IMR-90 (cell line): Measurements from ENCODE around the gene RGL1. TPM values are rescaled to one million over a fixed set of nuclear protein-coding genes. Genes with fewer than 3 reads are reported as not detected.

Experiments used
- ATAC-seq: fragments of 200-7000 bp; cut with Tn5 transposase; 2 replicates; pipeline ENCODE4 v1.9.1; 2020; ENCODE audit warnings: low read depth, mild to moderate bottlenecking, moderate library complexity
- BruUV-seq: library from RNA; stranded (reverse); fragments of 400-500 nt; replicated peaks from 2 replicates; lab custom pipeline; 2021; lab: Mats Ljungman, UMichigan
- CTCF ChIA-PET: fragments of 300-600 bp; formaldehyde crosslinking; extraction: SDS; loops from one replicate; lab custom pipeline; 2021; ENCODE audit warnings: antibody characterized with exemption; lab: Yijun Ruan, JAX
- POLR2A ChIA-PET: fragments of 300-600 bp; sonication (Branson Sonifier 250); formaldehyde crosslinking; loops from one replicate; lab custom pipeline; 2022; ENCODE audit warnings: antibody characterized with exemption; ENCODE audit not compliant: unreplicated experiment; lab: Charles Lee
- DNase-seq: peaks from one replicate; pipeline ENCODE4 v3.0.0; 2013
- H2AFZ ChIP-seq: replicated peaks from 2 replicates; pipeline ENCODE3; 2013; ENCODE audit warnings: low read length, mild to moderate bottlenecking; ENCODE audit not compliant: poor library complexity
- H2AK5ac ChIP-seq: 2 replicates; pipeline ENCODE4 v1.6.1; 2013; ENCODE audit warnings: low read depth, low read length, inconsistent platforms
- H2AK9ac ChIP-seq: replicated peaks from 2 replicates; pipeline ENCODE3; 2013; ENCODE audit warnings: mild to moderate bottlenecking, low read depth, low read length, moderate library complexity; ENCODE audit not compliant: poor library complexity
- H2BK120ac ChIP-seq: 2 replicates; pipeline ENCODE4 v1.6.1; 2013; ENCODE audit warnings: low read depth, low read length, inconsistent platforms
- H2BK15ac ChIP-seq: 3 replicates; pipeline ENCODE4 v1.6.1; 2013; ENCODE audit warnings: low read depth, low read length, inconsistent platforms
- H2BK20ac ChIP-seq: 2 replicates; pipeline ENCODE4 v1.6.1; 2013; ENCODE audit warnings: low read depth, mild to moderate bottlenecking, inconsistent platforms, low read length, moderate library complexity
- H2BK5ac ChIP-seq: 2 replicates; pipeline ENCODE4 v1.6.1; 2013; ENCODE audit warnings: mild to moderate bottlenecking, low read depth, low read length, inconsistent platforms; ENCODE audit not compliant: poor library complexity, severe bottlenecking
- H3K14ac ChIP-seq: replicated peaks from 2 replicates; pipeline ENCODE4 v1.6.1; 2013; ENCODE audit warnings: low read depth, low read length, inconsistent platforms
- H3K18ac ChIP-seq: 2 replicates; pipeline ENCODE4 v1.6.1; 2013; ENCODE audit warnings: low read depth, low read length, control low read depth
- H3K23ac ChIP-seq: 2 replicates; pipeline ENCODE4 v1.6.1; 2013; ENCODE audit warnings: low read depth, low read length, inconsistent platforms
- H3K27ac ChIP-seq: 2 replicates; pipeline ENCODE4 v1.5.1; 2013; ENCODE audit warnings: mild to moderate bottlenecking, control low read depth, low read length; ENCODE audit not compliant: insufficient read depth
- H3K27me3 ChIP-seq: 2 replicates; pipeline ENCODE4 v1.6.1; 2013; ENCODE audit warnings: low read length; ENCODE audit not compliant: control insufficient read depth, insufficient read depth
- H3K36me3 ChIP-seq: 2 replicates; pipeline ENCODE4 v1.6.1; 2013; ENCODE audit warnings: low read length, mixed read lengths; ENCODE audit not compliant: control insufficient read depth, insufficient read depth
- H3K4ac ChIP-seq: 2 replicates; pipeline ENCODE4 v1.6.1; 2013; ENCODE audit warnings: low read depth, low read length, inconsistent platforms
- H3K4me1 ChIP-seq: 2 replicates; pipeline ENCODE4 v1.6.1; 2013; ENCODE audit warnings: low read length, mixed read lengths; ENCODE audit not compliant: control insufficient read depth, insufficient read depth
- H3K4me2 ChIP-seq: 2 replicates; pipeline ENCODE4 v1.6.1; 2013; ENCODE audit warnings: low read depth, mild to moderate bottlenecking, control low read depth, low read length, moderate library complexity
- H3K4me3 ChIP-seq: 2 replicates; pipeline ENCODE4 v1.5.1; 2013; ENCODE audit warnings: low read depth, mild to moderate bottlenecking, control low read depth, low read length, moderate library complexity; ENCODE audit not compliant: insufficient read depth
- H3K56ac ChIP-seq: 2 replicates; pipeline ENCODE4 v1.6.1; 2013; ENCODE audit warnings: low read length, inconsistent platforms; ENCODE audit not compliant: insufficient read depth; ENCODE audit errors: extremely low read depth
- H3K79me1 ChIP-seq, 2 experiments: 2 replicates each; pipeline ENCODE4 v1.6.1; 2013; ENCODE audit warnings: low read length in 2 of 2, inconsistent platforms in 1 of 2, low read depth in 1 of 2
- H3K9ac ChIP-seq: 2 replicates; pipeline ENCODE4 v1.6.1; 2013; ENCODE audit warnings: low read depth, low read length, control low read depth
- H3K9me1 ChIP-seq: 2 replicates; pipeline ENCODE4 v1.6.1; 2013; ENCODE audit warnings: low read length, inconsistent platforms; ENCODE audit not compliant: insufficient read depth
- H3K9me3 ChIP-seq: 2 replicates; pipeline ENCODE4 v1.6.1; 2013; ENCODE audit warnings: low read length; ENCODE audit not compliant: control insufficient read depth, insufficient read depth
- H4K20me1 ChIP-seq: 2 replicates; pipeline ENCODE4 v1.6.1; 2013; ENCODE audit warnings: low read length, inconsistent platforms; ENCODE audit not compliant: insufficient read depth
- H4K5ac ChIP-seq: 2 replicates; pipeline ENCODE4 v1.6.1; 2013; ENCODE audit warnings: mild to moderate bottlenecking, low read depth, low read length, control low read depth
- H4K8ac ChIP-seq, 2 experiments: 2 replicates each; pipeline ENCODE4 v1.6.1; 2013; ENCODE audit warnings: low read depth in 2 of 2, low read length in 2 of 2, control low read depth in 1 of 2, inconsistent platforms in 1 of 2
- H4K91ac ChIP-seq: 2 replicates; pipeline ENCODE4 v1.6.1; 2013; ENCODE audit warnings: low read depth, low read length, inconsistent platforms; ENCODE audit not compliant: insufficient read depth
- CHD1 ChIP-seq: IDR thresholded peaks from 2 replicates; pipeline ENCODE4 v1.6.1; 2012; ENCODE audit warnings: low read depth, low read length, improper control_type of control experiment
- RAD21 ChIP-seq: IDR thresholded peaks from 2 replicates; pipeline ENCODE4 v1.6.1; 2012; ENCODE audit warnings: low read length, improper control_type of control experiment
- WGBS, 2 experiments: methylation state at CpG; one replicate each; pipeline versions ENCODE4 v1.1.5 to v1.1.7; 2013; ENCODE audit warnings: missing lambda C conversion rate in 2 of 2; ENCODE audit not compliant: insufficient read length in 1 of 2; ENCODE audit errors: extremely low coverage in 2 of 2; 5-methylcytosine and 5-hydroxymethylcytosine counted together
- dilution Hi-C: fragments of 300-500 bp; cut with HindIII; formaldehyde crosslinking; loops from one replicate; pipeline ENCODE4 v1.14.3; 2018; ENCODE audit warnings: low sequenced_read_pairs; ENCODE audit not compliant: unreplicated experiment
- in situ Hi-C: fragments of 300-500 bp; cut with MboI; formaldehyde crosslinking; loops from 3 replicates; pipeline ENCODE4 v1.14.3; 2019; ENCODE audit warnings: low sequenced_read_pairs, inconsistent platforms, mixed read lengths
- intact Hi-C: fragments of 100-400 bp; cut with micrococcal nuclease; formaldehyde crosslinking; loops from 2 replicates; pipeline ENCODE4 v1.10.0; 2022
- polyA plus RNA-seq, 3 experiments: library from polyadenylated mRNA; depleted of rRNA; stranded (reverse); fragments of >200 nt; gene quantifications; 2 replicates each; pipeline ENCODE4 v1.2.3, GENCODE V29; 2012; ENCODE audit warnings: low replicate concordance in 1 of 3
- total RNA-seq: library from RNA; depleted of rRNA; stranded (reverse); fragments of >200 nt; gene quantifications from 2 replicates; pipeline ENCODE4 v1.2.3, GENCODE V29; 2012

The RGL1 gene
- total and polyA plus RNA-seq, 2 of the 4 experiments (the other 2 are of a cell fraction), result 4.7 to 7.5 TPM

DNA sequence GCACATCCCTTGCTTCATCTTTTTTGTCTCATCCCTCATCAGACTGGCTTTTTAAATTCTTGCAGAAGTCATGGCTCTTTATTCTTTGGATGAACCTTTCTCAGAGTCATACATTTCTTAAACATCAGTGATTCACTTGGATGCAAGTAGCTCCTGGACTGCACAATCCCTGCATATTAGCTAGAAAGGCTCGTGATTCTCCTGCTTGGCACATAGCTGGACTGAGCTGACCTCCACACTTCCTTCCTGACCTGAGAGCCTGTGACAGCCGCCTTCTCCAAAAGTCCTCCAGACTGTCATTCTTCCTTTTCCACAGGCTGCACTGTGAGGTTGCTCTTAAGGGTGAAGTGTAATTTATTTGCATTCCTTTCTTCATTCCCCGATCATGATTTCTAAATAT, 109.4 kb downstream of the RGL1 start:
- in situ Hi-C loops (loop anchor here (5.0 kb wide), 1 partner anchor 262 kb away; the partner anchor contains the start of gene APOBEC4), dilution Hi-C loops (loop anchor here (25.0 kb wide), 1 partner anchor 252 kb away; the partner anchor contains the start of gene APOBEC4)
- CTCF ChIA-PET, result interaction anchor here (2.5 to 5.3 kb wide), 2 partner anchors 229 to 259 kb away, joined by 15 to 55 read pairs; partner anchors contain the start of gene APOBEC4

More for the DNA sequence above, 109.4 kb downstream of the RGL1 start:
- H2BK5ac ChIP-seq, result no peak overlapping the region
- H3K9me1 ChIP-seq, result peaks cover 7% of the 10 kb centered on the region
- no peak overlapping the region for H3K4me3 ChIP-seq
- H2AK9ac ChIP-seq, result no peak overlapping the region
- no TSS peak for BruUV-seq
- intact Hi-C loops, result no loop called here
- H4K8ac ChIP-seq, result no peak overlapping the region
- peaks cover 15% of the 10 kb centered on the region; the same call in 1 of the 2 replicates for H3K36me3 ChIP-seq
- POLR2A ChIA-PET, result interaction anchor here (0.7 kb wide), 1 partner anchor 124 kb away, joined by 3 read pairs; no protein-coding TSS in a partner anchor
- H4K20me1 ChIP-seq, result no peaks in the 10 kb centered on the region
- 0 out of 2 replicates have a peak overlapping the region, but pooled peaks have one; percentile 24 for H2BK20ac ChIP-seq
- no peak overlapping the region for H2BK120ac ChIP-seq
- H3K9me3 ChIP-seq, result no peaks in the 10 kb centered on the region
- no peaks in the 10 kb centered on the region; a peak in 2 of 4 replicates for H3K79me1 ChIP-seq
- 0 out of 2 replicates have a peak overlapping the region, but pooled peaks have one; percentile 11 for H3K4ac ChIP-seq
- H3K9ac ChIP-seq, result no peak overlapping the region
- peak; percentile 58 for DNase-seq
- no peak overlapping the region; the same call in 1 of the 2 replicates for H2AK5ac ChIP-seq
- TF ChIP-seq CHD1 (no peak), RAD21 (no peak)
- no peak overlapping the region; the same call in 1 of the 2 replicates for H3K23ac ChIP-seq
- no peak overlapping the region for H3K4me2 ChIP-seq
- peaks cover 6% of the 10 kb centered on the region for H3K4me1 ChIP-seq
- H3K27me3 ChIP-seq, result no peaks in the 10 kb centered on the region
- peak; percentile 6; the same call in 1 of the 2 replicates for ATAC-seq
- no CpG with 5 or more reads among the region's 3 CpGs for WGBS, 2 experiments
- H3K18ac ChIP-seq, result no peak overlapping the region
- H2BK15ac ChIP-seq, result no peak overlapping the region
- no peak overlapping the region for H3K56ac ChIP-seq
- H4K5ac ChIP-seq, result no peak overlapping the region
- H4K91ac ChIP-seq, result no peak overlapping the region
- no peak overlapping the region for H3K27ac ChIP-seq
- H3K14ac ChIP-seq, result 0 out of 2 replicates have a peak overlapping the region, but pooled peaks have one; percentile 66
- no peak overlapping the region for H2AFZ ChIP-seq
